HEK293 (cell line): ENCODE results near the gene JCAD.

Experiments
- HOXC10 ChIP-seq: sonication (generic); formaldehyde crosslinking; IDR thresholded peaks from 2 replicates; pipeline ENCODE4 v1.8.1; 2023; ENCODE audit warnings: mild to moderate bottlenecking, missing genetic modification reagents
- OSR2 ChIP-seq: fragments of 450-650 bp; formaldehyde crosslinking; IDR thresholded peaks from 2 replicates; pipeline ENCODE4 v1.5.1; 2016; ENCODE audit warnings: missing biosample characterization, missing genetic modification characterization
- RBAK ChIP-seq: fragments of 450-650 bp; formaldehyde crosslinking; IDR thresholded peaks from 2 replicates; pipeline ENCODE4 v1.5.1; 2016; ENCODE audit warnings: missing biosample characterization, missing genetic modification characterization
- TCF7L2 ChIP-seq: IDR thresholded peaks from 2 replicates; pipeline ENCODE4 v1.6.1; 2011; ENCODE audit warnings: low read depth, mild to moderate bottlenecking, inconsistent platforms, low read length, moderate library complexity, borderline replicate concordance
- YY1 ChIP-seq: fragments of 450-650 bp; formaldehyde crosslinking; IDR thresholded peaks from 2 replicates; pipeline ENCODE4 v1.5.1; 2018; ENCODE audit warnings: missing biosample characterization, missing genetic modification characterization
- ZBTB7A ChIP-seq: fragments of 450-650 bp; formaldehyde crosslinking; IDR thresholded peaks from 2 replicates; pipeline ENCODE4 v1.5.1; 2016; ENCODE audit warnings: low read depth, missing biosample characterization, missing genetic modification characterization
- ZBTB8A ChIP-seq: fragments of 450-650 bp; formaldehyde crosslinking; IDR thresholded peaks from 2 replicates; pipeline ENCODE4 v1.5.1; 2016; ENCODE audit warnings: missing biosample characterization, missing genetic modification characterization
- ZFHX2 ChIP-seq: fragments of 450-650 bp; formaldehyde crosslinking; conservative IDR thresholded peaks from 2 replicates; pipeline ENCODE4 v1.5.1; 2016; ENCODE audit warnings: missing biosample characterization, missing genetic modification characterization
- ZNF473 ChIP-seq: fragments of 450-650 bp; formaldehyde crosslinking; IDR thresholded peaks from 2 replicates; pipeline ENCODE4 v1.5.1; 2017; ENCODE audit warnings: missing biosample characterization, missing genetic modification characterization
- ZNF76 ChIP-seq: fragments of 450-650 bp; formaldehyde crosslinking; IDR thresholded peaks from 2 replicates; pipeline ENCODE4; 2016; ENCODE audit warnings: low read depth, missing biosample characterization, missing genetic modification characterization, borderline replicate concordance
- TF ChIP-seq, protein P1 (sequence below): fragments of 450-650 bp; IDR thresholded peaks from 2 replicates; pipeline ENCODE4 v1.5.1; 2018; ENCODE audit warnings: missing biosample characterization, mild to moderate bottlenecking, missing genetic modification characterization
- TF ChIP-seq, protein P2 (sequence below): fragments of 450-650 bp; formaldehyde crosslinking; IDR thresholded peaks from 2 replicates; pipeline ENCODE4 v1.5.1; 2016; ENCODE audit warnings: missing biosample characterization, missing genetic modification characterization
- TF ChIP-seq, protein P3 (sequence below): fragments of 450-650 bp; formaldehyde crosslinking; IDR thresholded peaks from 2 replicates; pipeline ENCODE4 v1.5.1; 2016; ENCODE audit warnings: missing biosample characterization, missing genetic modification characterization, low read depth
- TF ChIP-seq, protein P4 (sequence below): fragments of 450-650 bp; formaldehyde crosslinking; IDR thresholded peaks from 2 replicates; pipeline ENCODE4 v1.5.1; 2016; ENCODE audit warnings: missing biosample characterization, missing genetic modification characterization

DNA sequence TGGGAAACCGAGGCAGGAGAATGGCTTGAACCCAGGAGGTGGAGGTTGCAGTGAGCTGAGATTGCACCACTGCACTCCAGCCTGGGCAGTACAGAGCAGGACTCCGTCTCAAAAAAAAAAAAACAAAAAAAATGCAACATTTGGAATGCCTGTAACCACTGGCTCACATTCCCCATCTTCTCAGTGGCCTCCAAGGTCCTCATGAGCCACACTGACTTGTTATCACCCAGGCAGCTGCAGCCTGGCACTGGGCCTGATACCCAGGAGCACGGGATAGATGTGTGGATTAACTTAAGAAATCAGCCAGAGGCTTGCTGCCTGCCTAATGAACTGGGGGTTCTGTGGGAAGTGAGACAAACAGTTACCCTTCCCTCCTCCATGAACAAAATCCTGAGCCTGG is 23.0 kb downstream of the JCAD start:
- TF ChIP-seq HOXC10 (CRISPR knock-in tag), result no peak
- TF ChIP-seq, protein P1, sequence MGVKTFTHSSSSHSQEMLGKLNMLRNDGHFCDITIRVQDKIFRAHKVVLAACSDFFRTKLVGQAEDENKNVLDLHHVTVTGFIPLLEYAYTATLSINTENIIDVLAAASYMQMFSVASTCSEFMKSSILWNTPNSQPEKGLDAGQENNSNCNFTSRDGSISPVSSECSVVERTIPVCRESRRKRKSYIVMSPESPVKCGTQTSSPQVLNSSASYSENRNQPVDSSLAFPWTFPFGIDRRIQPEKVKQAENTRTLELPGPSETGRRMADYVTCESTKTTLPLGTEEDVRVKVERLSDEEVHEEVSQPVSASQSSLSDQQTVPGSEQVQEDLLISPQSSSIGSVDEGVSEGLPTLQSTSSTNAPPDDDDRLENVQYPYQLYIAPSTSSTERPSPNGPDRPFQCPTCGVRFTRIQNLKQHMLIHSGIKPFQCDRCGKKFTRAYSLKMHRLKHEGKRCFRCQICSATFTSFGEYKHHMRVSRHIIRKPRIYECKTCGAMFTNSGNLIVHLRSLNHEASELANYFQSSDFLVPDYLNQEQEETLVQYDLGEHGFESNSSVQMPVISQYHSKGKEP, result no peak
- no peak for TF ChIP-seq ZNF76 (tag by site-specific recombination)
- TF ChIP-seq, protein P2, sequence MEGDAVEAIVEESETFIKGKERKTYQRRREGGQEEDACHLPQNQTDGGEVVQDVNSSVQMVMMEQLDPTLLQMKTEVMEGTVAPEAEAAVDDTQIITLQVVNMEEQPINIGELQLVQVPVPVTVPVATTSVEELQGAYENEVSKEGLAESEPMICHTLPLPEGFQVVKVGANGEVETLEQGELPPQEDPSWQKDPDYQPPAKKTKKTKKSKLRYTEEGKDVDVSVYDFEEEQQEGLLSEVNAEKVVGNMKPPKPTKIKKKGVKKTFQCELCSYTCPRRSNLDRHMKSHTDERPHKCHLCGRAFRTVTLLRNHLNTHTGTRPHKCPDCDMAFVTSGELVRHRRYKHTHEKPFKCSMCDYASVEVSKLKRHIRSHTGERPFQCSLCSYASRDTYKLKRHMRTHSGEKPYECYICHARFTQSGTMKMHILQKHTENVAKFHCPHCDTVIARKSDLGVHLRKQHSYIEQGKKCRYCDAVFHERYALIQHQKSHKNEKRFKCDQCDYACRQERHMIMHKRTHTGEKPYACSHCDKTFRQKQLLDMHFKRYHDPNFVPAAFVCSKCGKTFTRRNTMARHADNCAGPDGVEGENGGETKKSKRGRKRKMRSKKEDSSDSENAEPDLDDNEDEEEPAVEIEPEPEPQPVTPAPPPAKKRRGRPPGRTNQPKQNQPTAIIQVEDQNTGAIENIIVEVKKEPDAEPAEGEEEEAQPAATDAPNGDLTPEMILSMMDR (tag by site-specific recombination), result no peak
- TF ChIP-seq, protein P3, sequence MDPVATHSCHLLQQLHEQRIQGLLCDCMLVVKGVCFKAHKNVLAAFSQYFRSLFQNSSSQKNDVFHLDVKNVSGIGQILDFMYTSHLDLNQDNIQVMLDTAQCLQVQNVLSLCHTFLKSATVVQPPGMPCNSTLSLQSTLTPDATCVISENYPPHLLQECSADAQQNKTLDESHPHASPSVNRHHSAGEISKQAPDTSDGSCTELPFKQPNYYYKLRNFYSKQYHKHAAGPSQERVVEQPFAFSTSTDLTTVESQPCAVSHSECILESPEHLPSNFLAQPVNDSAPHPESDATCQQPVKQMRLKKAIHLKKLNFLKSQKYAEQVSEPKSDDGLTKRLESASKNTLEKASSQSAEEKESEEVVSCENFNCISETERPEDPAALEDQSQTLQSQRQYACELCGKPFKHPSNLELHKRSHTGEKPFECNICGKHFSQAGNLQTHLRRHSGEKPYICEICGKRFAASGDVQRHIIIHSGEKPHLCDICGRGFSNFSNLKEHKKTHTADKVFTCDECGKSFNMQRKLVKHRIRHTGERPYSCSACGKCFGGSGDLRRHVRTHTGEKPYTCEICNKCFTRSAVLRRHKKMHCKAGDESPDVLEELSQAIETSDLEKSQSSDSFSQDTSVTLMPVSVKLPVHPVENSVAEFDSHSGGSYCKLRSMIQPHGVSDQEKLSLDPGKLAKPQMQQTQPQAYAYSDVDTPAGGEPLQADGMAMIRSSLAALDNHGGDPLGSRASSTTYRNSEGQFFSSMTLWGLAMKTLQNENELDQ (tag by site-specific recombination), result no peak
- no peak for TF ChIP-seq ZFHX2
- no peak for TF ChIP-seq TCF7L2
- TF ChIP-seq YY1 (tag by site-specific recombination), result no peak
- no peak for TF ChIP-seq RBAK (tag by site-specific recombination)
- no peak for TF ChIP-seq ZBTB8A
- TF ChIP-seq ZNF473, result no peak
- no peak for TF ChIP-seq ZBTB7A (tag by site-specific recombination)
- TF ChIP-seq OSR2, result no peak
- TF ChIP-seq, protein P4, sequence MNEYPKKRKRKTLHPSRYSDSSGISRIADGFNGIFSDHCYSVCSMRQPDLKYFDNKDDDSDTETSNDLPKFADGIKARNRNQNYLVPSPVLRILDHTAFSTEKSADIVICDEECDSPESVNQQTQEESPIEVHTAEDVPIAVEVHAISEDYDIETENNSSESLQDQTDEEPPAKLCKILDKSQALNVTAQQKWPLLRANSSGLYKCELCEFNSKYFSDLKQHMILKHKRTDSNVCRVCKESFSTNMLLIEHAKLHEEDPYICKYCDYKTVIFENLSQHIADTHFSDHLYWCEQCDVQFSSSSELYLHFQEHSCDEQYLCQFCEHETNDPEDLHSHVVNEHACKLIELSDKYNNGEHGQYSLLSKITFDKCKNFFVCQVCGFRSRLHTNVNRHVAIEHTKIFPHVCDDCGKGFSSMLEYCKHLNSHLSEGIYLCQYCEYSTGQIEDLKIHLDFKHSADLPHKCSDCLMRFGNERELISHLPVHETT, result no peak
